GM15510 (cell line): ENCODE results near the gene NIF3L1.

Source experiments
- POLR2A ChIP-seq: IDR thresholded peaks from 3 replicates; pipeline ENCODE4 v1.6.1; 2011; ENCODE audit warnings: borderline replicate concordance; ENCODE audit not compliant: insufficient read length; ENCODE audit errors: extremely low read depth

NIF3L1 gene

DNA sequence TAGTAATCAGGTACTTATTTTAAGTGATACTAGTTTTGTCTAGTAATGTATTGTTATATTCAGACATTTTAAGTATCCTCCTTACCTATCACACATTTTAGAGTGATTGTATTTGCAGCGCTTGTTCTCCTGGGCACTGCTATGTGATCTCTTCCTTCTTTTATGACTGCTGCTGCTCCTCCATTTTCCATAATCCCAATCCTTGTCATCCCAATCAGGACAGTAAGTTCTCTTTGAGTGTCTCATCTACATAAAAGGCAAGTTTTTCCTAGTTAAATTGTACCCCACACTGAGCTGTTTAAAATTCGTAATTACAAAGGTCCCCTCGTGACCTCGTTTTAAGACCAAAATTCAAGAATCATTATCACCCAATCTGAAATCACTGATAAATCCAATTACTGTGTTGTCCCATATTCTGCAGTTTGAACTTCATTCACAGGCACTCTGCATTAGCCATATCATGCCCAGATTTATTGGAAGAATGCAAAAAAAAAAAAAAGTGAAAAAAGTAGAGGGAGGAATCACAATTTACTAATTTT lies 27.5 kb upstream of the NIF3L1 start:
- no peak for TF ChIP-seq POLR2A

DNA sequence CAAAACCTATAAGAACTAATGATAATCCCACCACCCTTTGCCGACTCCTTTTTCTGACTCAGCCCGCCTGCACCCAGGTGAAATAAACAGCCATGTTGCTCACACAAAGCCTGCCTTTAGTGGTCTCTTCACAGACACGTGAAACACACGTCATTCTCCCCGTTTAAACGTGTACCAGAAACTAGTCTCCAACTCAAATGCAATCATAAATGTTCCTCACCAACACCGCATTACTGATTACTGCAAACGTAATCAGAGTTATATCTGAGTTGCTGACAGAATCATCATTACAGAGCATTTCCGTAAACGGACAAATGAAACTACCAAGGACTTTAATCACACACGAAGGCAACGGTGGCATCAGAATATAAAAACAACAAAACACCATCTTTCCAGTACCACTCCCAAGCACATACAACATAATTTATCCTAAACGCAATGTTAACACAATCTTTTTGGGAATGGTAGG lies 26.6 kb upstream of the NIF3L1 start:
- peak; percentile 27 for TF ChIP-seq POLR2A

DNA sequence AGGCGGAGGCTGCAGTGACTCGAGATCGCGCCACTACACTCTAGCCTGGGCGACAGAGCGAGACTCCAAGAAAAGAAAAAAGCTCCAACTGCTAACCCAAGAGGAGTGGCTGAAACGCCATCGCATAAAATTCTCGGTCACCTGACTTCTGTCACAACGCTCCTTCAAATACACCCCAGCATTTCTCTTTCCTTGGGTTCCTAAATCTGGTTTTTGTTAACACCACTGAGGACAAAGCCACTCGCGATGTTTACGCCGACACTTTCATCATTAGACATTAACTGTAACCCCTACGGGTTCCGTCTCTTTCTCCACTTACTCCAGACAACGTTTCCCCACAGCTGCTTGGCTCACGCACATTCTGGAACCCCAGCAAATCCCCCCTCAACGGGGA lies 25.4 kb upstream of the NIF3L1 start:
- TF ChIP-seq POLR2A, result no peak

DNA sequence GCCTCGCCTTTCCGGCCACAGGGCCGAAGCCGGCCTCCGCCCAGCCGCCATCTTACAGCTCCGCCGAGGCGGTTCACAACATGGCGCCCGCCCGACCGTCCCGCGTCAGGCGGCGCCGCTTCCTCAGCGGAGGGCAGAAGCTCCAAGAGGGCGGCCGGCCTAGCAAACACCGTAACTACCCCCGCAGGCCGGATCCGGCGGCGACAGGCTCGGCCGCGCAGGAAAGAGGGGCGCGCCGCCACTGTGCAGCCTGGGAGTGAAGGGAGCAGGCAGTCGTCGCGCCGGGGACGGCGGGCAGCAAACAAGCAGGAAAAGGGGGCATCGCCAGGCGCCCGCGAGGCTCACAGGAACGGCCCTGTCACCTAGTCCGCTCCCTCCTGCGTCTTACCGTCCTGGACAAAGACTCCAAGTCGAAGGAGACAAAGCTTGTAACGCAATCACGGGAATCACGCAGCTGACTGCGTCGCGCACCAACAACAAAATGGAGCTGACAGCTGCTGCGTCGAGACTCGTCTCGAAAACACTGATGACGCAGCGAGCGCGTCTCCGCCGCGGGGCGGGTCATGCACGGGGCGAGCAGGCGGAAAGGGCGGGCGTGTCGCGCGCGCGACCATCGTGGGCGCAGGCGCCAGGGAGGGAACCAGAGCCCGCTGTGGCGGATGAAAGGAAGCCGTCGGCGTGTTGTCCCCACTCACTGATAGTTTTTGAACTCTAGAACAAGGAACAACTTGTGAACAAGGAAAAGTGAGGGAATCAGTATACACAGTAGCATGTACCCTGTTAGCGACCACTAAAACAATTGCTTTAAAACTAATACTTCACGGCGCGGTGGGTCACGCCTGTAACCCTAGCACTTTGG lies 24.8 kb upstream of the NIF3L1 start, which contains the start of gene CLK1:
Gene CLK1, minus strand, starts transcription at position 483 of the 859 bp plus-strand sequence. CDS start 2,796 bp downstream, outside the sequence.
- peak; percentile 95 for TF ChIP-seq POLR2A

DNA sequence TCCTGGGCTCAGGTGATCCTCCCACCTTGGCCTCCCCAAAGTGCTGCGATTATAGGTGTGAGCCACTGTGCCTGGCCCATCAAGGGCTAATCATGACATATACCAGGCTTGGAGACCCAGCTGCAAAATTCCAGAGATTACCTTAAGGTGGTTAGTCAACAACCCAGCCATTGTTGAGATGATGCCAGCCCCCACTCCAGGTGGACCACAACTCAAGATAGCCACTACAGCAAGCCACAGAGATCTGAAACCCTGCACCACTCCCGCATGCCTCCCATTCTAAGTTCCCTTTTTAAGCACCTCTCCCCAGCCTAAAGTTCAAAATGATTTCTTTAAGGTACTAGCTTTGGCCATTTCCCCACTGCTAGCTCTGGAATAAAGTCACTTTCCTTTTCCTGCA lies 20.2 kb upstream of the NIF3L1 start:
- no peak for TF ChIP-seq POLR2A

DNA sequence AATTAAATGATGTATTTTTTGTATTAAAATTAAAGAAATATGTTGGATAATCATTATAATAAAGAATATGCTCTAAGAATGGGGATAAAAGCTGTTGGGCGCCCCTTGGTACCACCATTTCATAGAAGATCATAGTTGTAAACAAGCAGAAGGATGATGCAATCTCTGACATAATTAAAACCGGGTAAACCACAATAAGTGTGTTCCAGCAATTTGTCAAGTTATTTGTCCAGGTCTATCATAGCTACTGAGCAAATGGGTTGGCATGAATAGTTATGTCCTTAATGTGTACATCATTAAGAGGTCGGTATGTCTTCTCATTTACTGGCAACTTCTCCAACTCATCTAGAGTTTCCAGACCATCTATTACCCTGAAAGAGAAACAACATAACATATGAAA lies 18.0 kb upstream of the NIF3L1 start:
- TF ChIP-seq POLR2A, result no peak

DNA sequence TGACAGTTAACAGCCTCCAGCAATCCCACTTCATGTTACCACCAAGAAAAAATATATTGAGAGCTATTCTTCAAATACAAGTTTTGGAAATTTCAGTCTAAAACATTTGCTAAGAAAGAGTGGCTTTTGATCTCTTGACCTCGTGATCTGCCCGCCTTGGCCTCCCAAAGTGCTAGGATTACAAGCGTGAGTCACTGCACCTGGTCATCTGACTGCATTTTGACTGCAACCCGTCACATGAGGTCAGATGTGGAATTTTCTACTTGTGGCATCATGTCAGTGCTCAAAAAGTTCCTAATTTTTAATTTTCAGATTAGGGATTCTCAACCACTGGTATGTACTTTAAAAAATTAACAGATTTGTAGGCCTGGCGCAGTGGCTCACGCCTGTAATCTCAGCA lies 15.6 kb upstream of the NIF3L1 start:
- TF ChIP-seq POLR2A, result no peak

DNA sequence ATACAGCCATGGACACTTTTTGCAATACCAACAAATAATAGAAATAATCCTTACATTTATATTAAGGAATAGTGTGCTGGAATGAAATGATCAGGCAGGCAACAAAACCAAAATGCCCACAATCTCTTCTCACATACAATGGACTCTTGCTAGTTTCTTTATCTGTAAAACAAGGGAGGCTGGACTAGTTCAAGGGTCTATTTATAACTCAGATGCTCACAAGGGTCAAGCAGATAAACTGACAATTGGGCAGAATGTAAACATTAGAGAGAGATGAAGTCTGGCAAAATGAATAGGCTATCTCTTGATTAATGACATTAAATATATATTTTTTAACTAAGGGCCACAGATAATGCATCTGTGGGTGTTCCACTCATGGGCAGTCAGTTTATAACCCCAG lies 11.7 kb upstream of the NIF3L1 start:
- TF ChIP-seq POLR2A, result no peak

DNA sequence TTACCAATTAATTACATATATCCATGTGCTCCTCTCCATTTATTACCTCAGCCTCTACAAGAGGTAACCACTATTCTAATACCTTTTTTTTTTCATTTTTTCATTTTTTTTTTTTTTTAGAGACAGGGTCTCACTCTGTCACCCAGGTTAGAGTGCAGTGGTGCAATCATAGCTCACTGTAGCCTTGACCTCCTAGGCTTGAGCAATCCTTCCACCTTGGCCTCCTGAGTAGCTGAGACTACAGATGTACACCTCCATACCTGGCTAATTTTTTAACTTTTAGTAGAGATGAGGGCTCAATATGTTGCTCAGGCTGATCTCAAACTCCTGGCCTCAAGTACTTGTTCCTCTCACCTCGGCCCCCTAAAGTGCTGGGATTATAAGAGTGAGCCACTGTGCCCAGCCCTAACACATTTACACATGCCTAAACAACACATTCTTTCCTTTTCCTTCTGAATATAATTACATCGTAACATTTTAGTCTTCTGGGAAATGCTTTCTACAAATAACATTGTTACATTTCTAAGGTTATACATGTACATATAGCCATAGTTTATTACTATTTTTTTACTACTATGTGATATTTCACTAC lies 10.8 kb upstream of the NIF3L1 start:
- TF ChIP-seq POLR2A, result no peak

DNA sequence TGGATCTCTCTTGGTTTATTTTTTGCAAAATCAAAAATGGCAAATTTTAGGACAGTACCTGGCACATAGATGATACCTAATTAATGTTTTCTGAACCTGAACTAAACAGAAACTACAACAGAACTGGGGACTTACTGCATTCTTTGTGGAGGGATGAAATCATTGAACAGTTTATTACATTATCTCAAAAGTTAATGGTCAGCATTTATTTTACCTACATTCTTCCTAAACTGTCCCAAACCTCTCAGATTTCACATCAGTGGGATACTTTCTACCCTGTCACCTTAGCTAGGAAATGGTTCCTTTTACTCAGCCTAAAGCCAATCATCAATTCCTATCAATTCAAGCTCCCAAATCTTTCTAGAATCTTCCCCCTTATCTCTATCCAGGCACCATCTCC lies 10.3 kb downstream of the NIF3L1 start:
- TF ChIP-seq POLR2A, result no peak

DNA sequence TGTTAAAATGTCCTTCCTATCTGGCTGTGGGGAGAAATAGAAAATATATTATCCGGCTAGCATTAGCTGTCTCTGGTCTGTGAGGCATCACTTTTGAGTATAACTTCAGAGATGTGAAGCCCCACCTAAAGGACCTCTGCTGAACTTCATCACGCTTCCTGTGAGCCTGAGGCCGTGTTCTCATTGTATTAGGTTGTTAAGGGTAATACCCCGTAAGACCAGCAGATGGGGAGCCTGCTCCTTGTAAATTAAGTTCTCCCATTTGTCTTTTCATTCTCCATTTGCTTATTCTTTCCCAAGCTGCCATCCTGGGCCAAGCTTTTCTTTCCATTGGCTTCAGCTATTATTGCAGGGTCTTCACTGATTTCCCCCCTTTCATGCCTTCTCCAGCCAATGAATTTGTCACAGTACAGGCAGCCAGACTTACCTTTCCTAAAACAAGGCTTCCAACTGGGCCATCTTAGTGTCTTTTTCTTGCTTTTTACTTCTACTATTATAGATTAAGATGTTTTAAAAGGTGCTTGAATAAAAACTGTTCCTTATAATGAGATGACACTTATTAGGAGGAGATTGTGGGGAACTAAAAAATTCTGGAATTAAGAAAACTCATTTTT lies 12.4 kb downstream of the NIF3L1 start:
- no peak for TF ChIP-seq POLR2A

DNA sequence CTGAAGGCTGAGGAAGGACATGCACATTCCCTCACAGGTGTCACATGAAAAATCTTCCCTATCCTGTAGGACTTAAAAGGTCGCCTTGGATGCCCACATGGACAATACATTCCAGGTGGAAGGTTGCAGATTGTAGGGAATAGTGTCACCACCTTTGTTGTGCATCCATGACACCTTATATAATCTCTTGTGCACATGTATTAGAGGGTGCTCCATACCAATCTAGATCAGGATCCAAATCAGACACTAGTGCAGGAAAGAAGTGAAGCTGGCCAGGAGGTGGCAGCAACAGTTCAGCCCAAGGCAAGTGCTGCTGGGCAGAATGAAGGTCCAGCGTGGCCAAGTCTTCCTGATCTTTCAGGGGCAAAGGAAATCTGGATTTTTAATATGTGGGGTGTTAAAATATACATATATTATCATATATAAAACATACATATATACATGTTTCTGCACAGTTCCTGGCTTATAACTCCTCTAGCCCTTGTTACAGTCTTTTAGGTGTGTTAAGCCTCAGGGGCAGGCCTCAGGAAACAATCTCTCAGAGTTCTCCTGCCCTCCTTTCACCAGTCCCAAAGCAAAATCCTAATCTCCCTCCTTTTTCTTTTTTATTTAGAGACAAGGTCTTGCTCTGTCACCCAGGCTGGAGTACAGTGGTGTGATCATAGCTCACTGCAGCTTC lies 16.6 kb downstream of the NIF3L1 start:
- TF ChIP-seq POLR2A, result no peak

DNA sequence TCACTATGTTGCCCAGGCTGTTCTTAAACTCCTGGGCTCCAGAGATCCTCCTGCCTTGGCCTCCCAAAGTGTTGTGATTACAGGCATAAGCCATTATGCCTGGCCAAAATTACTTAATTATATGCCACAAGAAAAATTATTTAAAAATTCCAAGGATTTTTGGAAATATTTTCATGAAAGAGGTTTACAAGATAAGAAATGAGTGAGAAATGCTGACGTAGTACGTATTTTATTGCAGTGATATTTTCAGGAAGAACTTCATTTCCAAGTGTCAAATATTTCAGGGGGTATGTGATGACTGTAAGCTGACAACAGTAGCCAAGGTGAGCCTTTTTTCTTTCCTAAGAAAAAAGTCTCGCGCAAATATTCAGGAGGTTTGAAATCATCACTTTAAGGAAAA lies 20.8 kb downstream of the NIF3L1 start:
- TF ChIP-seq POLR2A, result no peak

DNA sequence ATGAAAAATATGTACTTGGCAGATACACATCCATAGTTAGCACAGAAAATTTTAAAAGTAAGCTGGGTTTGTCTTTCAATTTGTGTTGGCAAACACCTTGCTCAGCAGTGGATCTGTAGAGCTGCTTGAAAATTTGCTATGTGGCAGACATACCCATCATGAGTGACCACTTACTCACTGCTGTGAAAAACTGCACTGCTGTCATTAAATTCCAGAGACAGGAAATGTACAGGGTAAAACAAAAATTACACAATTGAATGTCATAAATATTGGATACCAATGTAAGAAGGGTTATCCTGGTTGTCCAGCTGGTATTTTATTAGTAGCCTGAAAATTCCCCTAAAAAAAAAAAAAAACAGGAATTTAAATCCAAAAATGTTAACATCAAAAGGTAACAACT lies 24.5 kb downstream of the NIF3L1 start:
- no peak for TF ChIP-seq POLR2A

DNA sequence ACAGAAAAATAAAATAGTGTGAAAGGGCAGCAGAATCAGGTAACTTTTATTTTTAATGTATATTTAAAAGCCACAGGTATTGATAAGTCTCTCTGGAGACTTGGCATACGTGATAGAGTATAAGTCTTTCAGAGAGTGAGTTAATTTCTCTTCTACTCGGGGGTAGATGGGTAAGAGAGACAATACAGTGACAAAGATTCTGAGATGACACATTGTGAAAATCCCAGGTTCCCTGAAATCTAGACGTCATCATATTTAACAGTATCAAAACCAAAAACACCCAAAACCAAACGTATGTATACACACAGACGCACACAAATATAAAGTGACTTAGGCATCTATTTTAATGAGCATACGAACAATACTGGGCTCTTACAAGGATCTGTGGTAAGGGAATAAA lies 33.3 kb downstream of the NIF3L1 start:
- TF ChIP-seq POLR2A, result no peak
